WI38 (cell line): ENCODE data around the gene THAP11.
"Not testable (repeated sequence)": the region's sequence is repeated elsewhere in the genome, so short reads cannot be mapped to it uniquely, and the experiment has no call there.

ENCODE experiments used
- H3K4me3 ChIP-seq: 2 replicates; pipeline ENCODE4 v1.5.1; 2011; ENCODE audit warnings: low read depth, mild to moderate bottlenecking, control low read depth, low read length
- TF ChIP-seq, protein P1 (sequence below): IDR thresholded peaks from 2 replicates; pipeline ENCODE4 v1.5.1; 2012; ENCODE audit warnings: low read depth, mild to moderate bottlenecking, control low read depth, low read length

THAP11 gene

GRCh38 chr16:67862623-67863583 is 20.8 kb downstream of the THAP11 start:
- TF ChIP-seq, protein P1, sequence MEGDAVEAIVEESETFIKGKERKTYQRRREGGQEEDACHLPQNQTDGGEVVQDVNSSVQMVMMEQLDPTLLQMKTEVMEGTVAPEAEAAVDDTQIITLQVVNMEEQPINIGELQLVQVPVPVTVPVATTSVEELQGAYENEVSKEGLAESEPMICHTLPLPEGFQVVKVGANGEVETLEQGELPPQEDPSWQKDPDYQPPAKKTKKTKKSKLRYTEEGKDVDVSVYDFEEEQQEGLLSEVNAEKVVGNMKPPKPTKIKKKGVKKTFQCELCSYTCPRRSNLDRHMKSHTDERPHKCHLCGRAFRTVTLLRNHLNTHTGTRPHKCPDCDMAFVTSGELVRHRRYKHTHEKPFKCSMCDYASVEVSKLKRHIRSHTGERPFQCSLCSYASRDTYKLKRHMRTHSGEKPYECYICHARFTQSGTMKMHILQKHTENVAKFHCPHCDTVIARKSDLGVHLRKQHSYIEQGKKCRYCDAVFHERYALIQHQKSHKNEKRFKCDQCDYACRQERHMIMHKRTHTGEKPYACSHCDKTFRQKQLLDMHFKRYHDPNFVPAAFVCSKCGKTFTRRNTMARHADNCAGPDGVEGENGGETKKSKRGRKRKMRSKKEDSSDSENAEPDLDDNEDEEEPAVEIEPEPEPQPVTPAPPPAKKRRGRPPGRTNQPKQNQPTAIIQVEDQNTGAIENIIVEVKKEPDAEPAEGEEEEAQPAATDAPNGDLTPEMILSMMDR = no peak
- no peak overlapping the region for H3K4me3 ChIP-seq

- H3K4me3 ChIP-seq = not testable (repeated sequence)
Measured at GRCh38 chr16:67864044-67864443, 21.9 kb downstream of the THAP11 start.

DNA sequence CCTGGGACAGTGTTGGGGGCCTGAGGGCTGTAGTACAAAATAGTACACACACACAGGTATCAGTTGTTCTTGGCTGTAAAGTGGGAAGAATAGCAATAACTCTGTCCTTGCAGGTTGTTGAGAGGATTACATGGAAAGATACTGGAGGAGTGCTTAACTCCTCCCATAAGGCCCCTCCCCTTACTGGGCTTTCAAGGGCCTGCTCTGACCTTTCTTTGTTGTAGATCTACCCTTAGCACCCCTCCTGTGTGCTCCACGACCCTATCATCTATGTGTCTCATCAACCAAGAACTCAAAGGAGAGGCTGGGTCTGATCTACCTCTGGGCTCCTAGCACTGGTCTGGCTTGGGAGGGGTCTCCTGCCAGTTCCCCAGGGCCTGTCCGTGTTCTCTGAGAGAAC is 22.5 kb downstream of the THAP11 start:
- TF ChIP-seq, protein P1 = no peak
- H3K4me3 ChIP-seq = no peak overlapping the region

DNA sequence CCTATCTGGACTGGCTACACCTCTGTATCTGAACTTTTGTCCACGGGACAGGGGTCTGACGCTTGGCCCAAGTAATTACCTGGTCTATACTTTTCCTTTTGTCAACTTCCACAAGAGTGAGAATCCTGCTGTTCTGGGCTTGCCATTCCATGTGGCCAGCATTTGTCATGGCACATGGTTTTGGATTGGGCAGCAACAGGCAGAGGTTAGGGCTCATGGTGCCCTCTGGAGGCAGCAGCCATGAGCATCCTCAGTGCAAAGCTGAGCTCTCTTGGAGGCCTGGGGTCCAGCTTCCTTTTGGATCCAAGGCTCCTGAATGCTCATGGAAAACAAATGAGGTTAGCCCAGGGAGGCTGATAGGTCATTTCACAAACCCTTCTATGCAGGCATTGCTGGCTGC is 23.2 kb downstream of the THAP11 start:
- no peak overlapping the region for H3K4me3 ChIP-seq
- TF ChIP-seq, protein P1 = no peak

GRCh38 chr16:67868290-67868689 is 26.2 kb downstream of the THAP11 start:
- H3K4me3 ChIP-seq = no peak overlapping the region
- TF ChIP-seq, protein P1 = no peak

DNA sequence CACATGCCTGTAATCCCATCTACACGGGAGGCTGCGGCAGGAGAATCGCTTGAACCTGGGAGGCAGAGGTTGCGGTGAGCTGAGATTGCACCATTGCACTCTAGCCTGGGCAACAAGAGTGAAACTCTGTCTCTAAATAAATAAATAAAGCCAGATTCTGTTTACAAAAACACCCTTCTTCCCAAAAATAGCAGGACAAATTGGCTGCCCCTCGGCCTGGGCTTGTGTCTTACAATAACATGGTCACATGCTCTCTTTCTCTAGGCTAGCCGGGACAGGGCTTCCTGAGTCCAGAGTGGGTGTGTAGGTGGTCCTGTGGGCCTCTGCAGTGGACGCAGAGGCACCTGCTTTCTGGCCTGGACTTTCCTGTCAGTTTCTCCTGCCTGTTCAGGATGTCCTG is 27.5 kb downstream of the THAP11 start:
- no peak overlapping the region for H3K4me3 ChIP-seq
- TF ChIP-seq, protein P1 = no peak

- TF ChIP-seq, protein P1 = no peak
- no peak overlapping the region for H3K4me3 ChIP-seq
Measured at GRCh38 chr16:67871256-67871655, 29.1 kb downstream of the THAP11 start.

DNA sequence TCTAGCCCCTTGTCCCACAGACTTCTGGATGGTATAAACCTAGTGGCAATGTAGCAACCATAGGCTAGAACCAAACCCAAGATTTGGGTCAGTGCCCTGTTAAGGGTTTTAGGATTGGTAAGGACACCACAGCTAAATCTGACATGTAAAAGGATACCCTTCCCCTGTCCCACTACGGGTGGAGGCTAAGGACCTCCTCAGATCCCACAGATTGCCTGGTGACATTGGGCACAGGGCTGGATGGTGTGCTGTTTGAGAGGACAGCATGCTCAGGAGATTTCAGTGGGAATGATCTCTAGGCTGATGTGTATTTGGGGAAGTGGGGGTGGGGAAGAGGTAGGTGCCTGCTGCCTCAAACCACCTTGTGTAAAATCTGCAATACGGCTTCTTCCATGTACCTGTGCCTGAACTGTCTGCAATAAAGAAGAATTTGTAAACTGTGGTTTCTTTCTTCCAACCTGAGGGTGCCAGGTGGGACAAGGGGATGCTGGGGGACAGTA is 30.1 kb downstream of the THAP11 start:
- no peak overlapping the region for H3K4me3 ChIP-seq
- TF ChIP-seq, protein P1 = no peak
